ENCODE data around the gene MAK. TPM values are rescaled to one million over a fixed set of nuclear protein-coding genes. Genes with fewer than 3 reads are reported as not detected.
A peak's percentile ranks its signal among the peaks of the same experiment; 100 is the strongest.

The MAK gene
- total RNA-seq, 1 experiment from 2014 or later = 0.06 TPM

DNA sequence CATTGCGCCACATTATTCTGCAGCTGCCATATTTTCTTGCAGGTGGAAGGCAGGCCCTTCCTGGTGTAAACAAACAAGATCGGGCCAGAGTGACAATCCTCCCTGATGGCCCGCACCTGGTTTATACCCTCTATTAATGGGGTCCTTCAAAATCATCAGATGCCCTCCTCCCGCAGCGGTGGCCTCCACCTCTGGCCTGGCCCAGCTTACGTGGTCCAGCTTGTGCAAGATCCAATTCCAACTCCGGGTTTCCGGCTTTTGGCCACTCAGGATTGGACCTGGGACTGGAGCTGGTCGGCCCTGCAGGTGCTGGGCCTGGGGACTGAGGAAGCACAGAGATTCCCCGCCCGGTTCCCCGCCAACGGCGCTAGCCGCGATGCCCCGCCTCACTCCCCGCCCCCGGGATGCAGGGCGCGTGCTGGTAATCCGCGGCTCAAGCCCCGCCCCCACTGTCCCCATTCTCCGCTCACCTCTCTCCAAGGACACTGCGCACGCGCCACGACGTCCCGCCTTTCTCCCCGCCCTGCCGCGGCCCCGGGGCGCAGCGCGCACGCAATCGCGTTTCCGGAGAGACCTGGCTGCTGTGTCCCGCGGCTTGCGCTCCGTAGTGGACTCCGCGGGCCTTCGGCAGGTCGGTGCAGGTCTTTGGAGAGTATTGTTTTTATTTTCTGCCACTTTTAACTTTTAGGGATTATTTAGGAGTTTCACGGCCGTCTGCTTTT is 90.9 kb downstream of the MAK start, which contains the start of gene TMEM14B:
TMEM14B (plus strand) TSS at position 555 of the 722 bp plus-strand sequence. CDS start 1,441 bp downstream, outside the sequence.
- peak; percentile 98 for DNase-seq (ENCODE audit: low spot score)
- H3K4me3 ChIP-seq (ENCODE audit: low read depth, low read length, poor library complexity, severe bottlenecking) = peak within 1 kb of the TSS; percentile 89
- H3K27me3 ChIP-seq (replicated peaks; ENCODE audit: insufficient read depth, low read depth, low read length, poor library complexity) = no peaks in the 10 kb centered on the region
- H3K27ac ChIP-seq (ENCODE audit: low read depth, low read length, poor library complexity, severe bottlenecking) = peak within 1 kb of the TSS; percentile 91
- peaks cover 14% of the 10 kb centered on the region for H3K36me3 ChIP-seq (ENCODE audit: insufficient read depth, low read length, poor library complexity, severe bottlenecking)
- no peaks in the 10 kb centered on the region for H3K9me3 ChIP-seq (ENCODE audit: low read depth, low read length, poor library complexity, severe bottlenecking)
- peaks cover 8% of the 10 kb centered on the region for H3K4me1 ChIP-seq (ENCODE audit: insufficient read depth, low read length, poor library complexity, severe bottlenecking)
- no TSS peak for BruUV-seq (replicated peaks)
- ChIA-PET POLR2A (ENCODE audit: low non-redundant PET) (no interaction called here), CTCF (interaction anchor here (0.7 kb wide), 1 partner anchor 17 kb away, joined by 8 read pairs; no protein-coding TSS in a partner anchor)
- no peak for TF ChIP-seq CTCF (conservative IDR thresholded peaks at IDR 0.05; ENCODE audit: low read depth, low read length)
- TF ChIP-seq EZH2 (IDR thresholded peaks at IDR 0.05; ENCODE audit: borderline replicate concordance, low read depth, low read length, poor library complexity, severe bottlenecking) = no peak
- intact Hi-C loops (cut with micrococcal nuclease; ENCODE audit: unreplicated experiment) = loop anchor here (2.0 kb wide), 1 partner anchor 25 kb away; the partner anchor contains the start of gene TMEM14C

DNA sequence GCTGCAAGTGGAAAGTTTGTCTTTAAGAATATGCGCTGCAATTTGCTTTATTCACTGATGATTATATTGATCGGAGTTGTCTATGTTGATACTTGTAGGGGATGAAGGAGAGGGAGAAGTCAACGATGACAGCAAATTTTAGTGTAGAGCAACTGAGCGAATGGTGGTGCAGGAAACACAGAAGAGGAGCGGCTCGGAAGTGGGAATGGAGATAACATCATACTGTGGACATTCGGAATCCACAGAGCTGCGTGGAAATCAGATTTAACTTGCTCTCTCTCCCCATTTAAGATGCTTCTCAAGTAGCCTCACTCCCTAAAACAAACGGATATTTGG is 91.5 kb downstream of the MAK start:
- peaks cover 8% of the 10 kb centered on the region for H3K4me1 ChIP-seq (ENCODE audit: insufficient read depth, low read length, poor library complexity, severe bottlenecking)
- ChIA-PET POLR2A (ENCODE audit: low non-redundant PET) (no interaction called here), CTCF (no interaction called here)
- H3K4me3 ChIP-seq (ENCODE audit: low read depth, low read length, poor library complexity, severe bottlenecking) = peak overlapping the region; percentile 89
- H3K36me3 ChIP-seq (ENCODE audit: insufficient read depth, low read length, poor library complexity, severe bottlenecking) = peaks cover 12% of the 10 kb centered on the region
- TSS peak; percentile 70 for BruUV-seq (replicated peaks)
- no peaks in the 10 kb centered on the region for H3K27me3 ChIP-seq (replicated peaks; ENCODE audit: insufficient read depth, low read depth, low read length, poor library complexity)
- no peak for DNase-seq (ENCODE audit: low spot score)
- intact Hi-C loops (cut with micrococcal nuclease; ENCODE audit: unreplicated experiment) = loop anchor here (2.0 kb wide), 1 partner anchor 24 kb away; the partner anchor contains the start of gene TMEM14C
- no peaks in the 10 kb centered on the region for H3K9me3 ChIP-seq (ENCODE audit: low read depth, low read length, poor library complexity, severe bottlenecking)
- H3K27ac ChIP-seq (ENCODE audit: low read depth, low read length, poor library complexity, severe bottlenecking) = peak overlapping the region; percentile 91
- TF ChIP-seq EZH2 (IDR thresholded peaks at IDR 0.05; ENCODE audit: borderline replicate concordance, low read depth, low read length, poor library complexity, severe bottlenecking) (no peak), CTCF (conservative IDR thresholded peaks at IDR 0.05; ENCODE audit: low read depth, low read length) (no peak)

DNA sequence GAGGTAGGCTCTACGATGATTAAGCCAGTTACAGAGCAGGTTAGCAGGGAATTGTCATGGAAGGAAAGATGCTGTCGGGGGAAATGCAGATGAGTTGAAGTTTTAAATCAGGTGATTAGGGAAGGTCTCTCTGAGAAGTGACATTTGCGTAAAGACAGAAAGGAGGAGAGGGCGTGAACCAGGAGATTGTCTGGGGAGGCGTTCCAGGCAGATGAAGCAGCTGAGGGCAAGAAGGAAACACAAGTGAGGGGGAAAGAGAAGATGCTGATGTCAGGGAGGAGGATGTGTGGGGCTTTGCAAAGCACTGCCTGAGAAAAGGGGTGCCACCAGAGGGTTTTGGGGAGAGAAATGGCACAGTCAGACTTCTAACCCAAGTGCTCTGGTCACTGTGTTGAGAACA is 93.2 kb downstream of the MAK start:
- DNase-seq (ENCODE audit: low spot score) = no peak
- BruUV-seq (replicated peaks) = no TSS peak
- Histone ChIP-seq H3K4me3 (ENCODE audit: low read depth, low read length, poor library complexity, severe bottlenecking) (no peak overlapping the region), H3K27ac (ENCODE audit: low read depth, low read length, poor library complexity, severe bottlenecking) (no peak overlapping the region), H3K9me3 (ENCODE audit: low read depth, low read length, poor library complexity, severe bottlenecking) (no peaks in the 10 kb centered on the region), H3K27me3 (replicated peaks; ENCODE audit: insufficient read depth, low read depth, low read length, poor library complexity) (no peaks in the 10 kb centered on the region), H3K4me1 (ENCODE audit: insufficient read depth, low read length, poor library complexity, severe bottlenecking) (peaks cover 8% of the 10 kb centered on the region), H3K36me3 (ENCODE audit: insufficient read depth, low read length, poor library complexity, severe bottlenecking) (no peaks in the 10 kb centered on the region)
- intact Hi-C loops (cut with micrococcal nuclease; ENCODE audit: unreplicated experiment) = no loop called here
- ChIA-PET CTCF (no interaction called here), POLR2A (ENCODE audit: low non-redundant PET) (no interaction called here)
- no peak for TF ChIP-seq EZH2 (IDR thresholded peaks at IDR 0.05; ENCODE audit: borderline replicate concordance, low read depth, low read length, poor library complexity, severe bottlenecking)
- no peak for TF ChIP-seq CTCF (conservative IDR thresholded peaks at IDR 0.05; ENCODE audit: low read depth, low read length)

All from A673 (cell line).